ENCODE measurements around the gene PDE6D.

Gene PDE6D

DNA sequence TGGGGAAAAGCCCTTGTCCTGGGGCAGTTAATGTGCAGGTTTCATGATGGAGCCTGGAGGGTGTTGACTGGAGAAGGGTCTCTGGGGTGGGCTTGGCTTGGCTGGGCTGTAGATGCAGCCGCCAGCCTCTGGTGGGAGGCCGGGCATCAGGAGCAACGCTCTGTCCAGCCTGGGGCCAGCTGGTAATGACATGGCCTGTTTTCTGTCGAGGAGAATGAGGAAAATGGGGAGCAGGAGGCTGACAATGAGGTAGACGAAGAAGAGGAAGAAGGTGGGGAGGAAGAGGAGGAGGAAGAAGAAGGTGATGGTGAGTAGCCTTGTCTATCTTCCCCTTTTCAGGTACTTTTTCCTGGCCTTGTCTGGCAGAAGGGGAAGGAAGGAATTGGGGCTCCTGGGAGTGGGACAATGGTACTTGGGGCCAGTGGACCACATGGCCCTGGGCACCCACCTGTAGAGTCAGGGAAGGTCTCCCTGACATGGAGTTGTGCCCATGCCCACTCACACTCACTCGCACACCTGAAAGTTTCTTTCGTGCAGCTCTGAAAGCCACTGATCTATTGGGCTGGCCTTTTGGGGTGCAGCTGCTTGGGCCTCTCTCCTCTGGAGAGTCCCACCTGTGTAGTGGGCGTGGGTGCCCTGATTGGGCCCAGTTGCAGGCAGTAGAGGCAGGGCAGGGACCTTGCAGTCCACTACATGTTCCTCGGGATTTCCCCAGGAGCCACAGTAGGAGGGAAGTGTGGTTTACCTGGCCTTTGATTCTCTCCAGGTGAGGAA, 69.2 kb downstream of the PDE6D start:
- Histone ChIP-seq H3K9me3 (ENCODE audit: severe bottlenecking) (no peaks in the 10 kb centered on the region), H3K27ac (ENCODE audit: poor library complexity, severe bottlenecking) (peak overlapping the region; percentile 90), H3K36me3 (ENCODE audit: low read depth) (peaks cover 46% of the 10 kb centered on the region), H3K4me1 (ENCODE audit: insufficient read depth, poor library complexity, severe bottlenecking) (peaks cover 3% of the 10 kb centered on the region), H3K4me3 (ENCODE audit: severe bottlenecking) (peak overlapping the region; percentile 82), H3K27me3 (ENCODE audit: insufficient read depth, poor library complexity, severe bottlenecking) (no peaks in the 10 kb centered on the region)
- ATAC-seq (ENCODE audit: low read depth) (no peak), DNase-seq (ENCODE audit: low spot score) (no peak)
- TF ChIP-seq, protein P1, sequence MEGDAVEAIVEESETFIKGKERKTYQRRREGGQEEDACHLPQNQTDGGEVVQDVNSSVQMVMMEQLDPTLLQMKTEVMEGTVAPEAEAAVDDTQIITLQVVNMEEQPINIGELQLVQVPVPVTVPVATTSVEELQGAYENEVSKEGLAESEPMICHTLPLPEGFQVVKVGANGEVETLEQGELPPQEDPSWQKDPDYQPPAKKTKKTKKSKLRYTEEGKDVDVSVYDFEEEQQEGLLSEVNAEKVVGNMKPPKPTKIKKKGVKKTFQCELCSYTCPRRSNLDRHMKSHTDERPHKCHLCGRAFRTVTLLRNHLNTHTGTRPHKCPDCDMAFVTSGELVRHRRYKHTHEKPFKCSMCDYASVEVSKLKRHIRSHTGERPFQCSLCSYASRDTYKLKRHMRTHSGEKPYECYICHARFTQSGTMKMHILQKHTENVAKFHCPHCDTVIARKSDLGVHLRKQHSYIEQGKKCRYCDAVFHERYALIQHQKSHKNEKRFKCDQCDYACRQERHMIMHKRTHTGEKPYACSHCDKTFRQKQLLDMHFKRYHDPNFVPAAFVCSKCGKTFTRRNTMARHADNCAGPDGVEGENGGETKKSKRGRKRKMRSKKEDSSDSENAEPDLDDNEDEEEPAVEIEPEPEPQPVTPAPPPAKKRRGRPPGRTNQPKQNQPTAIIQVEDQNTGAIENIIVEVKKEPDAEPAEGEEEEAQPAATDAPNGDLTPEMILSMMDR (IDR thresholded peaks at IDR 0.05; ENCODE audit: poor library complexity, severe bottlenecking) = no peak

DNA sequence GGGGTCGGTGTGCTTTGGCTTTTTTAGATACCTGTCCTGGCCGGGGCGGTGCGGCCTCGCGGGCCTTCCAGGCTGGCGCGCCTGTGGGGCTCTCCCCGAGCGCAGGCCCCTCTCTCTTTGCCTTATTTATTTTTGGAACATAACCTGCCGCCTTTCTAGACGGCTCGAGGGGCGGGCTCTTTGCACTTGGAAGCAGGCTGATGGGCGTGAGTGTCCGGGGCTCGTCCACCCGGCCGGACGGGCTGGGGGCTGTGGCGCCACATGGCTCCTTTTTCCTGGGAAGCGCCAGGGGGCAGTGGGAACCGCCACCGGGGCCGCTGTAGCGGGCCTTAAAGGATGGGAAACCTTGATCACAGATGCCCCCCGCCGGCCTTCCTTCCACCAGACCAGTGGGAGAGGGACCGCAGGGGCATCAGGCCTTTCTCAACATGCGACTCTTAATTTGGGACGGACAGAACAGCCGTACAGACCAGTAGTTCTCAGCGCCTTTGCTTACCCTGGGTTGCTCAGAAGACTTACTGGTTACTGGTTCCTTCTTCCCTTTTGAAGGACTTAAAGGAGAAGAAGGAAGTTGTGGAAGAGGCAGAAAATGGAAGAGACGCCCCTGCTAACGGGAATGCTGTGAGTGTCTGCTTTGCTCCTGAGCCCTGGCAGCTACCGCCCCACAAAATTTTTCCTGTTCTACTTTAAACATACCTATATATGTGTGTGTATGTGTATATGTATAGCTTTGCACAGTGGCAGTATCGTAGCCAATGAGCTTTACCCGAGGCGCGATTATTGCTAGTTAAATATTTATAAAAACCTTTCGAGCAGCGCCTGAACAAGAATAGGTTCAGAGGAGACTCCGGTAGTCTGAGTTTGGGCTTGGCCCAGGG, 70.0 kb downstream of the PDE6D start:
- Histone ChIP-seq H3K36me3 (ENCODE audit: low read depth) (peaks cover 46% of the 10 kb centered on the region), H3K9me3 (ENCODE audit: severe bottlenecking) (no peaks in the 10 kb centered on the region), H3K27me3 (ENCODE audit: insufficient read depth, poor library complexity, severe bottlenecking) (no peaks in the 10 kb centered on the region), H3K4me1 (ENCODE audit: insufficient read depth, poor library complexity, severe bottlenecking) (peaks cover 3% of the 10 kb centered on the region), H3K27ac (ENCODE audit: poor library complexity, severe bottlenecking) (peak overlapping the region; percentile 90), H3K4me3 (ENCODE audit: severe bottlenecking) (peak overlapping the region; percentile 82)
- ATAC-seq (ENCODE audit: low read depth) (no peak), DNase-seq (ENCODE audit: low spot score) (no peak)
- TF ChIP-seq, protein P1 (IDR thresholded peaks at IDR 0.05; ENCODE audit: poor library complexity, severe bottlenecking) = peak; percentile 39

DNA sequence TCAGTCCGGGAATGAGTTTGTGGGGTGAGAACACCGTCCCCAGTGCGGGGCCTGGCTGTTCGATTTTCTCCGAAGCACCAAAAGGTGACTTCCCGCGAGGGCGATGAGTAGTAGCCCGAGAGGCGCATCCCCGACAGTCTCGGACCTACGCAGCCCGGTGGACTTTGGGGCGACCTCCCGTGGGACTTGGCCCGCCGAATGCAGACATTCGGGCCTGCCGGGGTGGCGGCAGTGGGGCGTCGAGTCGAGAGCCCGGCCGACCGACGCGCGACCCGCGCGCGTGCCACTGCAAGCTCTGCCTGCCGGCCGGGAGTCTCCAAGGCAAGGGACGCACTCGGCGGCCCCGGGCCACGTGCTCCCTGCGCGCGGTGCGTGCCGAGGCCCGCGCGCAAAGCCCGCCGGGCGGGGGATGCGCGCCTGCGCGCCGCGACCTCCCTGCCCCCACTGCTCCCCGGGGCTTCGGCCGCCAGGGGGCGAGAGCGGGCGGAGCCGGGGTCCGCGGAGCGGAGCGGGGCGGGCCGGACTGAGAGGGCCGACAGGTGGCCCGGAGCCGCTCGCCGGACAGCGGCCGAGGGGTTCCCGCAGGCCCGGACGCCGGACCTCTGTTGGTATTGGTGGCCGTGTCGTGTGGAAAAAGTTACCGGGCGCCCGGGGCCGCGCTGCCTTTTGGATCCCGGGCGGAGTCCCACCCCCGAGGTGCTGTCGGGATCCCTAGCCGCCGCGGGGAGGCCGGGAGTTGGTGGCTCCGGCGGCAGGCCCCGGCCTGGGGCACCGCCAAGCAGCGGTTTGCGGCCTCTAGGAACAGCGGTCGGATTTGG, 70.9 kb downstream of the PDE6D start:
- peaks cover 5% of the 10 kb centered on the region for H3K4me1 ChIP-seq (ENCODE audit: insufficient read depth, poor library complexity, severe bottlenecking)
- H3K27ac ChIP-seq (ENCODE audit: poor library complexity, severe bottlenecking) = peak overlapping the region; percentile 90
- peaks cover 46% of the 10 kb centered on the region for H3K36me3 ChIP-seq (ENCODE audit: low read depth)
- peak; percentile 6 for ATAC-seq (ENCODE audit: low read depth)
- TF ChIP-seq, protein P1 (IDR thresholded peaks at IDR 0.05; ENCODE audit: poor library complexity, severe bottlenecking) = peak; percentile 94
- DNase-seq (ENCODE audit: low spot score) = no peak
- no peaks in the 10 kb centered on the region for H3K27me3 ChIP-seq (ENCODE audit: insufficient read depth, poor library complexity, severe bottlenecking)
- peak overlapping the region; percentile 82 for H3K4me3 ChIP-seq (ENCODE audit: severe bottlenecking)
- H3K9me3 ChIP-seq (ENCODE audit: severe bottlenecking) = no peaks in the 10 kb centered on the region

DNA sequence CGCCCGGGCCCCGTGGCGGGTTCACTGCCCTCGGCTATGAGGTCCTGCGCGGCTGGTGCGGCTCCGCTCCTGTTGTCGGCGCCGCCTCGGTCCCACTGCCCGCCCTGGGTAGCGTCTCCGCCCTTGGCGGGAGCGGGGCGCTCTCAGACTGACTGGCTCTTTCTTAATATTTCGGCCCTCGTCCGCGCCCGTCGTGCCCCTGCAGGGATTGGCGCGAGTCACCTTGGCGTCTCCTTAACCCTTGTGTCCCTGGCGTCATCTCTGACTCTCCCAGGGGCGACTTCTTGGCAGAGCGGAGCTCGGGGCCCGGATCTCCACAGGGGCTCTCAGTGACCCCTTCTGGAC, 71.5 kb downstream of the PDE6D start:
- TF ChIP-seq, protein P1 (IDR thresholded peaks at IDR 0.05; ENCODE audit: poor library complexity, severe bottlenecking) = no peak
- DNase-seq (ENCODE audit: low spot score) (no peak), ATAC-seq (ENCODE audit: low read depth) (no peak)
- peak overlapping the region; percentile 90 for H3K27ac ChIP-seq (ENCODE audit: poor library complexity, severe bottlenecking)
- H3K4me3 ChIP-seq (ENCODE audit: severe bottlenecking) = peak overlapping the region; percentile 82
- no peaks in the 10 kb centered on the region for H3K27me3 ChIP-seq (ENCODE audit: insufficient read depth, poor library complexity, severe bottlenecking)
- H3K9me3 ChIP-seq (ENCODE audit: severe bottlenecking) = no peaks in the 10 kb centered on the region
- H3K4me1 ChIP-seq (ENCODE audit: insufficient read depth, poor library complexity, severe bottlenecking) = peaks cover 5% of the 10 kb centered on the region
- H3K36me3 ChIP-seq (ENCODE audit: low read depth) = peaks cover 46% of the 10 kb centered on the region

All from RWPE2 (cell line).